WTC11 (cell line): ENCODE measurements around the gene ZRSR2.

Source experiments
- EMX1 ChIP-seq: fragments of 250-450 bp; sonication (Bioruptor Pico); IDR thresholded peaks from 2 replicates; pipeline ENCODE4 v1.8.0; 2021; ENCODE audit warnings: mild to moderate bottlenecking
- FOXK1 ChIP-seq: sonication (generic); formaldehyde crosslinking; IDR thresholded peaks from 2 replicates; pipeline ENCODE4 v1.8.0; 2022; ENCODE audit warnings: mild to moderate bottlenecking, moderate library complexity, missing genetic modification reagents
- NR2C2 ChIP-seq: sonication (generic); formaldehyde crosslinking; IDR thresholded peaks from 2 replicates; pipeline ENCODE4 v1.8.0; 2022; ENCODE audit warnings: mild to moderate bottlenecking, missing genetic modification reagents
- ZNF396 ChIP-seq: fragments of 250-450 bp; sonication (Bioruptor Pico); IDR thresholded peaks from 2 replicates; pipeline ENCODE4 v1.8.0; 2021; ENCODE audit warnings: mild to moderate bottlenecking, moderate library complexity, borderline replicate concordance
- TF ChIP-seq, protein P1 (sequence below): sonication (generic); formaldehyde crosslinking; IDR thresholded peaks from 2 replicates; pipeline ENCODE4 v1.8.1; 2023; ENCODE audit warnings: mild to moderate bottlenecking, missing genetic modification reagents, moderate library complexity
- TF ChIP-seq, protein P2 (sequence below): fragments of 200-600 bp; IDR thresholded peaks from 2 replicates; pipeline ENCODE4 v1.8.0; 2022; ENCODE audit warnings: antibody characterized with exemption
- TF ChIP-seq, protein P3 (sequence below): sonication (generic); formaldehyde crosslinking; IDR thresholded peaks from 2 replicates; pipeline ENCODE4 v1.8.0; 2022; ENCODE audit warnings: mild to moderate bottlenecking, missing genetic modification reagents
- TF ChIP-seq, protein P4 (sequence below): sonication (generic); formaldehyde crosslinking; conservative IDR thresholded peaks from 2 replicates; pipeline ENCODE4 v1.8.1; 2022; ENCODE audit warnings: mild to moderate bottlenecking, missing genetic modification reagents
- TF ChIP-seq, protein P5 (sequence below): sonication (generic); formaldehyde crosslinking; IDR thresholded peaks from 2 replicates; pipeline ENCODE4 v1.8.1; 2023; ENCODE audit warnings: mild to moderate bottlenecking, missing genetic modification reagents

DNA sequence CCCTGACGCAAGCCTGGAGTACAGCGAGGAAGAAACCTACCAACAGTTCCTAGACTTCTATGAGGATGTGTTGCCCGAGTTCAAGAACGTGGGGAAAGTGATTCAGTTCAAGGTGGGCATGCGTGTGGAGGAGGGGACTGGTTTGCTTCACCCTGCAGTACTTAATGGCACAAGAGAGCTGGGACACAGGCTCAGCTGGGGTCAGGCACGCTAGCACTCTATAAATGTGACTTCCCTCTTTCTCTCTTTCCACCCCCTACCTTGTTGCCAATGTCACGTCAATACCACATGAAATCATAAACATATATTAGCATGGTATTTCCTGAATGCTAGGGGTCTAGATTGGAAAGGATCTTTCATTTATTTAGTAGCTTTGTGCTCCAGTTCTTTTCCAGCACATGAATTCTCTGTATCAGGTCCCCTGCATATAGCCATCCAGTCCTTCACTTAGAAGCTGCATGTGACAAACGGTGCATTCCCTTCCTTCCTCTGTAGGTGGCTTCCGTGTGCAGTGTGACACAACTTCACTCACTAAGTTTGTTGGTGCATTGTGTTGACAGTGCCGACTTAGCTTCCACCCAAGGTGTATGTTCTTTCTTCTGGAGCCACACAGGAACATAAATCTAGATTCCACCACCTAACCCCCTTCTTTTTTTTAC, 25.6 kb downstream of the ZRSR2 start:
- TF ChIP-seq, protein P1, sequence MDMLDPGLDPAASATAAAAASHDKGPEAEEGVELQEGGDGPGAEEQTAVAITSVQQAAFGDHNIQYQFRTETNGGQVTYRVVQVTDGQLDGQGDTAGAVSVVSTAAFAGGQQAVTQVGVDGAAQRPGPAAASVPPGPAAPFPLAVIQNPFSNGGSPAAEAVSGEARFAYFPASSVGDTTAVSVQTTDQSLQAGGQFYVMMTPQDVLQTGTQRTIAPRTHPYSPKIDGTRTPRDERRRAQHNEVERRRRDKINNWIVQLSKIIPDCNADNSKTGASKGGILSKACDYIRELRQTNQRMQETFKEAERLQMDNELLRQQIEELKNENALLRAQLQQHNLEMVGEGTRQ (CRISPR knock-in tag): no peak
- TF ChIP-seq FOXK1 (CRISPR knock-in tag) (no peak), EMX1 (CRISPR knock-in tag) (no peak), NR2C2 (CRISPR knock-in tag) (no peak), ZNF396 (CRISPR knock-in tag) (no peak)
- TF ChIP-seq, protein P2, sequence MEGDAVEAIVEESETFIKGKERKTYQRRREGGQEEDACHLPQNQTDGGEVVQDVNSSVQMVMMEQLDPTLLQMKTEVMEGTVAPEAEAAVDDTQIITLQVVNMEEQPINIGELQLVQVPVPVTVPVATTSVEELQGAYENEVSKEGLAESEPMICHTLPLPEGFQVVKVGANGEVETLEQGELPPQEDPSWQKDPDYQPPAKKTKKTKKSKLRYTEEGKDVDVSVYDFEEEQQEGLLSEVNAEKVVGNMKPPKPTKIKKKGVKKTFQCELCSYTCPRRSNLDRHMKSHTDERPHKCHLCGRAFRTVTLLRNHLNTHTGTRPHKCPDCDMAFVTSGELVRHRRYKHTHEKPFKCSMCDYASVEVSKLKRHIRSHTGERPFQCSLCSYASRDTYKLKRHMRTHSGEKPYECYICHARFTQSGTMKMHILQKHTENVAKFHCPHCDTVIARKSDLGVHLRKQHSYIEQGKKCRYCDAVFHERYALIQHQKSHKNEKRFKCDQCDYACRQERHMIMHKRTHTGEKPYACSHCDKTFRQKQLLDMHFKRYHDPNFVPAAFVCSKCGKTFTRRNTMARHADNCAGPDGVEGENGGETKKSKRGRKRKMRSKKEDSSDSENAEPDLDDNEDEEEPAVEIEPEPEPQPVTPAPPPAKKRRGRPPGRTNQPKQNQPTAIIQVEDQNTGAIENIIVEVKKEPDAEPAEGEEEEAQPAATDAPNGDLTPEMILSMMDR: no peak
- TF ChIP-seq, protein P3, sequence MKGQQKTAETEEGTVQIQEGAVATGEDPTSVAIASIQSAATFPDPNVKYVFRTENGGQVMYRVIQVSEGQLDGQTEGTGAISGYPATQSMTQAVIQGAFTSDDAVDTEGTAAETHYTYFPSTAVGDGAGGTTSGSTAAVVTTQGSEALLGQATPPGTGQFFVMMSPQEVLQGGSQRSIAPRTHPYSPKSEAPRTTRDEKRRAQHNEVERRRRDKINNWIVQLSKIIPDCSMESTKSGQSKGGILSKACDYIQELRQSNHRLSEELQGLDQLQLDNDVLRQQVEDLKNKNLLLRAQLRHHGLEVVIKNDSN (CRISPR knock-in tag): no peak
- TF ChIP-seq, protein P4, sequence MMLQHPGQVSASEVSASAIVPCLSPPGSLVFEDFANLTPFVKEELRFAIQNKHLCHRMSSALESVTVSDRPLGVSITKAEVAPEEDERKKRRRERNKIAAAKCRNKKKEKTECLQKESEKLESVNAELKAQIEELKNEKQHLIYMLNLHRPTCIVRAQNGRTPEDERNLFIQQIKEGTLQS: no peak
- TF ChIP-seq, protein P5, sequence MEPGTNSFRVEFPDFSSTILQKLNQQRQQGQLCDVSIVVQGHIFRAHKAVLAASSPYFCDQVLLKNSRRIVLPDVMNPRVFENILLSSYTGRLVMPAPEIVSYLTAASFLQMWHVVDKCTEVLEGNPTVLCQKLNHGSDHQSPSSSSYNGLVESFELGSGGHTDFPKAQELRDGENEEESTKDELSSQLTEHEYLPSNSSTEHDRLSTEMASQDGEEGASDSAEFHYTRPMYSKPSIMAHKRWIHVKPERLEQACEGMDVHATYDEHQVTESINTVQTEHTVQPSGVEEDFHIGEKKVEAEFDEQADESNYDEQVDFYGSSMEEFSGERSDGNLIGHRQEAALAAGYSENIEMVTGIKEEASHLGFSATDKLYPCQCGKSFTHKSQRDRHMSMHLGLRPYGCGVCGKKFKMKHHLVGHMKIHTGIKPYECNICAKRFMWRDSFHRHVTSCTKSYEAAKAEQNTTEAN (CRISPR knock-in tag): no peak
